ENCODE measurements around the gene NLRP6. TPM values are rescaled to one million over a fixed set of nuclear protein-coding genes. Genes with fewer than 3 reads are reported as not detected.
"Not testable (repeated sequence)": the region's sequence is repeated elsewhere in the genome, so short reads cannot be mapped to it uniquely, and the experiment has no call there.

NLRP6 gene
- total RNA-seq, 4 donors from 2014 or later, result 0.15 to 1.3 (median 0.64) TPM

DNA sequence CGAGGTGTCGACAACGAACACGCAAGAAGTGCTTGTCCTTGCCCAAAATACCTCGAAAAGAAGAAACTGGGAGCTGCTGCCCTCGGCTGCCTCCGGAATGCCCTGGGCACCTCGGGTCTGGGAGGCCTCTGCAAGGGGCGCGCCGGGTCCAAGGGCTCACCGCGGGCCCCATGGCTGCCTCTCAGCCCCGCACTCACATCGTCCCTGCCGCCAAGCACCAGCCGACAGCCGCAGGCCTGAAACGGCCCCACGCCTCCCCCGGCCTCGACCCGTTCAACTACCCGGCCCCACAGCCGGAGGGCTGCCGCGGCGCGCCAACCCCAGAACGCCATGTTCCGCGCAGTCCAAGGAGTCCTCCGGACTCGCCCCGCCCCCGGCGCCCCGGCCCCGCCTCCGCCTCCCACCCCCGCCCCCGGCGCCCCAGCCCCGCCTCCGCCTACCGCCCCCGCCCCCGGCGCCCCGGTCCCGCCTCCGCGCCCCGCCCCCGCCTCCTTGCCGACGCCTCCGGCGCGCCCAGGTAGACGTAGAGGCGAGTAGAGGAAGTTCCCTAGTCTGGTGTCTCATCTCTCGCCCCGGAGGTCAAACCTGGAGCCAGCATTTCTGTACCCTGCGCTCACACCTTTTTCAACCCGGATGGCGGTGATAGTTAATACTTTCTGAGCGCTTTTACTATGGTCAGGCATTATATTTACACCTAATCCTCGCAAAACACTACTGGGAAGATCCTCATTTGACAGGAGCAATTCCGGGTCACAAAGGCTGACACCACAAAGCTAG lies 42.0 kb upstream of the NLRP6 start, which contains the start of gene SIRT3:
Gene SIRT3 (minus strand): TSS at position 346 of the 777 bp plus-strand sequence. CDS start 14 bp downstream, at position 332.
- peak; percentile 88 to 90 for DNase-seq (ENCODE audit: low spot score in 2 of 2)
- Histone ChIP-seq H3K4me3 (peak within 1 kb of the TSS; percentile 82), H3K27me3 (no peaks in the 10 kb centered on the region), H3K9me3 (no peaks in the 10 kb centered on the region), H3K27ac (peak within 1 kb of the TSS; percentile 92), H3K36me3 (peaks cover 23% of the 10 kb centered on the region), H3K4me1 (peaks cover 22% of the 10 kb centered on the region)
- WGBS, result 0% methylated on average over 16 of the region's 70 CpGs
- TF ChIP-seq, protein P1, sequence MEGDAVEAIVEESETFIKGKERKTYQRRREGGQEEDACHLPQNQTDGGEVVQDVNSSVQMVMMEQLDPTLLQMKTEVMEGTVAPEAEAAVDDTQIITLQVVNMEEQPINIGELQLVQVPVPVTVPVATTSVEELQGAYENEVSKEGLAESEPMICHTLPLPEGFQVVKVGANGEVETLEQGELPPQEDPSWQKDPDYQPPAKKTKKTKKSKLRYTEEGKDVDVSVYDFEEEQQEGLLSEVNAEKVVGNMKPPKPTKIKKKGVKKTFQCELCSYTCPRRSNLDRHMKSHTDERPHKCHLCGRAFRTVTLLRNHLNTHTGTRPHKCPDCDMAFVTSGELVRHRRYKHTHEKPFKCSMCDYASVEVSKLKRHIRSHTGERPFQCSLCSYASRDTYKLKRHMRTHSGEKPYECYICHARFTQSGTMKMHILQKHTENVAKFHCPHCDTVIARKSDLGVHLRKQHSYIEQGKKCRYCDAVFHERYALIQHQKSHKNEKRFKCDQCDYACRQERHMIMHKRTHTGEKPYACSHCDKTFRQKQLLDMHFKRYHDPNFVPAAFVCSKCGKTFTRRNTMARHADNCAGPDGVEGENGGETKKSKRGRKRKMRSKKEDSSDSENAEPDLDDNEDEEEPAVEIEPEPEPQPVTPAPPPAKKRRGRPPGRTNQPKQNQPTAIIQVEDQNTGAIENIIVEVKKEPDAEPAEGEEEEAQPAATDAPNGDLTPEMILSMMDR (IDR thresholded peaks at IDR 0.05), result no peak
- TF ChIP-seq POLR2A (IDR thresholded peaks at IDR 0.05) (no peak), EP300 (IDR thresholded peaks at IDR 0.05) (no peak), POLR2AphosphoS5 (IDR thresholded peaks at IDR 0.05) (no peak)

DNA sequence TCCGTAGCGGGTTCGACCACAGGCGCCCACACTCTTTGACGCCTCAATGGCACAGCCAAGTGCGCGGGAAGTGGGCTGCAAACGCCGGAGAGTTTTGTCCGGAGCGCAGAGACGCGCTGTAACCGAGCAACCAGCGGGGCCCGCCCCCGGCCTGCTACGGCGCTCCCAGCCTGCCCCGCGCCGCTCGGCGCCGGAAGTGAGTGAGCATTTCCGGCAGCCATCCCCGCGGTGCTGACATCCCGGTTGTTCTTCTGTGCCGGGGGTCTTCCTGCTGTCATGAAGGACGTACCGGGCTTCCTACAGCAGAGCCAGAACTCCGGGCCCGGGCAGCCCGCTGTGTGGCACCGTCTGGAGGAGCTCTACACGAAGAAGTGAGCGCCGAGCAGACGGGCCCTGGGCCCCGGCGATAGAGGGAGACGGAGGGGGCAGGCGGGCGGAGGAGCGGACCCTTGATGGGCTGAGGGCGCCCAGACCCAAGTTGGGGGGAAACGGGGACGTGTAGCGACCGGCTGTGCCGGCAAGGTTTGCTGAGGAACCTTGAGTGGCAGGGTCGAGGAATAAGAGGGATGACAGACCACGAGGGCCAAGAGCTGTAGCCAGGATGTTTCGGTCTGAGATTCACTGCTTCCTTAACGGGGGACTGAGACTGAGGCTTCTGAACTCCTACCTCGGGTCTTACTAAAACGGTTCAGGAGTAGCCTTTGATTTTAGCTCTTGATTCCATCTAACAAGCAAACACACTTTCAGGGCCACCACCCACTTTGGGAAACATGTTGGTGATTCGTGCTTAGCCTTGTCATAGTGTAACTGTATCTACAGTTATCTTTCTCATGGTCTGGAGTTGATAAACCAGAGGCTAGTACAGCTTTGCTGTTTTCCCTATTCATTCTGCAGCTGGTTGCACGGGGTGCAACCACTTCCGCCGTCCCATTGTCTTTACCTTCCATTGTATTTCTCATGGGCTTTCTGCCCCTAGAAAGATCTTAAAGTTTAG lies 41.1 kb upstream of the NLRP6 start, which contains the start of gene PSMD13:
Gene PSMD13 (plus strand): TSS at position 203 of the 994 bp plus-strand sequence. CDS start 74 bp downstream, at position 277.
- Histone ChIP-seq H3K4me1 (peaks cover 22% of the 10 kb centered on the region), H3K27ac (peak within 1 kb of the TSS; percentile 92), H3K9me3 (no peaks in the 10 kb centered on the region), H3K4me3 (peak within 1 kb of the TSS; percentile 82), H3K36me3 (peaks cover 26% of the 10 kb centered on the region), H3K27me3 (no peaks in the 10 kb centered on the region)
- WGBS, result 4% methylated on average over 23 of the region's 62 CpGs
- peak; percentile 90 to 91 for DNase-seq (ENCODE audit: low spot score in 2 of 2)
- TF ChIP-seq EP300 (IDR thresholded peaks at IDR 0.05) (no peak), POLR2A (IDR thresholded peaks at IDR 0.05) (peak in 1 of 2 donors; percentile 67), POLR2AphosphoS5 (IDR thresholded peaks at IDR 0.05) (peak in 1 of 3 donors; percentile 4)
- TF ChIP-seq, protein P1 (IDR thresholded peaks at IDR 0.05), result no peak

DNA sequence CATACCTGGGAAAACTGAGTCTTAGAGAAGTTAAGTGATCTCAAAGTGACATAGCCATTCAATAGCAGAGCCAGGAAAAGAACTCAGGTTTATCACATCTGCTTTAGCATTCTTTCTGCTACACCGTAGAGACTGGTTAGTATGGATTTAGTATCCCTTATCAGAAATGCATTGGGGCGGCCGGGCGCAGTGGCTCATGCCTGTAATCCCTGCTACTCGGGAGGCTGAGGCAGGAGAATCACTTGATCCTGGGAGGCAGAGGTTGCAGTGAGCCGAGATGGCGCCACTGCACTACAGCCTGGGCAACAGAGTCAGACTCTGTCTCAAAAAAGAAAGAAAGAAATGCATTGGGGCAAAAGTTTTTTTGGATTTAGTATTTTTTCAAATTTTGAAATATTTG lies 39.9 kb upstream of the NLRP6 start:
- WGBS, result 85% methylated on average over 7 of the region's 7 CpGs
- Histone ChIP-seq H3K36me3 (peaks cover 30% of the 10 kb centered on the region), H3K4me1 (peaks cover 22% of the 10 kb centered on the region), H3K4me3 (peak overlapping the region; percentile 82)
- not testable (repeated sequence) for H3K27me3 ChIP-seq, H3K27ac ChIP-seq, H3K9me3 ChIP-seq
- DNase-seq (ENCODE audit: low spot score in 2 of 2), result peak in 1 of 2 donors; percentile 40

DNA sequence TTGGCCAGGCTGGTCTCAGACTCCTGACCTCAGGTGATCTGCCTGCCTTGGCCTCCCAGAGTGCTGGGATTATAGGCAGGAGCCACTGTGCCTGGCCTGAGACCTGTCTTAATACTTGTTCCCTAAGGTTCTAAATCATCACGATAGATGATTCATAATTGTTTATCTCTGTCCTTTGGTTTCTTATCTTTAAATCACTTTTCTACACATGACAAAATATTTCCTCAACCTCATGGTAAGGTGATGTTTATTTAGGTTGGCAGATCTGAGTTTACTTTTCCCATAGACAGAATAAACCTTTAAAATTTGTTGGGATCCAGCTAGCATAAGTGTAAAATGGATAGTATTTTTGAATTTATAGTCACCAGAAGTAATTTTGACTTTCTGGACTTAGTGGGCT lies 37.9 kb upstream of the NLRP6 start:
- H3K36me3 ChIP-seq, result peaks cover 48% of the 10 kb centered on the region
- H3K4me3 ChIP-seq, result no peak overlapping the region
- no peaks in the 10 kb centered on the region for H3K9me3 ChIP-seq
- DNase-seq (ENCODE audit: low spot score in 2 of 2), result no peak
- H3K27ac ChIP-seq, result no peak overlapping the region
- TF ChIP-seq EP300 (IDR thresholded peaks at IDR 0.05), result no peak
- TF ChIP-seq POLR2A (IDR thresholded peaks at IDR 0.05), result no peak
- TF ChIP-seq POLR2AphosphoS5 (IDR thresholded peaks at IDR 0.05), result no peak
- TF ChIP-seq, protein P1 (IDR thresholded peaks at IDR 0.05), result no peak
- WGBS, result 46% methylated on average over 1 of the region's 1 CpG
- peaks cover 15% of the 10 kb centered on the region for H3K4me1 ChIP-seq
- no peaks in the 10 kb centered on the region for H3K27me3 ChIP-seq

DNA sequence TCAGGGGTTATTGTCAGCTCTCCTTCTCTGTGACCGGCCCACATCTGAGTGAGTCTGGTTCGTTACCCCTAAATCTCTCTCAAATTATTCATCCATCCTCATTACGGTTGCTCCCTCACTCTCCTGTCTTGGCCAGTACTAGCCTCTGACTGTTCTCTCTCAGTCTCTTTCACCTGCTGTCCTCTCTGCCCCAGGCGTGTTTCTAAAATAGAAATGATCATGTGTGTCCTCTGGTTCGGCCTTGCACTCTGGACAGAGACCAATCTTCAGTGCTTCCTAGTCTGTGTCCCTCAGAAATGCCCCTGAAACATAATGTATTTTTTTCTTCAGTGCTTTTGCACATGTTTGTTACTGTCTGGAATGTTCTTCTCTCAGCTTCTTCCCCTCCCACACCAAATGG lies 36.6 kb upstream of the NLRP6 start:
- WGBS, result 87% methylated on average over 5 of the region's 5 CpGs

More for the DNA sequence above, 36.6 kb upstream of the NLRP6 start:
- Histone ChIP-seq H3K27ac (no peak overlapping the region), H3K4me1 (peaks cover 13% of the 10 kb centered on the region), H3K4me3 (no peak overlapping the region), H3K9me3 (no peaks in the 10 kb centered on the region), H3K27me3 (no peaks in the 10 kb centered on the region), H3K36me3 (peaks cover 60% of the 10 kb centered on the region)
- DNase-seq (ENCODE audit: low spot score in 2 of 2), result no peak
- TF ChIP-seq, protein P1 (IDR thresholded peaks at IDR 0.05), result no peak
- TF ChIP-seq POLR2AphosphoS5 (IDR thresholded peaks at IDR 0.05), result no peak
- no peak for TF ChIP-seq POLR2A (IDR thresholded peaks at IDR 0.05)
- no peak for TF ChIP-seq EP300 (IDR thresholded peaks at IDR 0.05)

Data from suprapubic skin (tissue), 4 donors.